PC-3 (cell line): ENCODE results near the gene CCL8.

Experiments
- EZH2 ChIP-seq: fragments of 300-600 bp; sonication (generic); IDR thresholded peaks from one replicate; pipeline ENCODE4 v1.6.1; 2017; ENCODE audit warnings: antibody characterized with exemption, mild to moderate bottlenecking, low read length; ENCODE audit not compliant: unreplicated experiment
- EZH2phosphoT487 ChIP-seq: fragments of 300-600 bp; sonication (generic); IDR thresholded peaks from 2 replicates; pipeline ENCODE4 v1.6.1; 2018; ENCODE audit warnings: mild to moderate bottlenecking, antibody characterized with exemption, low read length, borderline replicate concordance
- TF ChIP-seq, protein P1 (sequence below): fragments of 300-600 bp; sonication (generic); conservative IDR thresholded peaks from 2 replicates; pipeline ENCODE4 v1.5.1; 2017; ENCODE audit warnings: antibody characterized with exemption, low read depth, mild to moderate bottlenecking, low read length

GRCh38 chr17:34365340-34365739 lies 46.1 kb downstream of the CCL8 start:
- TF ChIP-seq, protein P1, sequence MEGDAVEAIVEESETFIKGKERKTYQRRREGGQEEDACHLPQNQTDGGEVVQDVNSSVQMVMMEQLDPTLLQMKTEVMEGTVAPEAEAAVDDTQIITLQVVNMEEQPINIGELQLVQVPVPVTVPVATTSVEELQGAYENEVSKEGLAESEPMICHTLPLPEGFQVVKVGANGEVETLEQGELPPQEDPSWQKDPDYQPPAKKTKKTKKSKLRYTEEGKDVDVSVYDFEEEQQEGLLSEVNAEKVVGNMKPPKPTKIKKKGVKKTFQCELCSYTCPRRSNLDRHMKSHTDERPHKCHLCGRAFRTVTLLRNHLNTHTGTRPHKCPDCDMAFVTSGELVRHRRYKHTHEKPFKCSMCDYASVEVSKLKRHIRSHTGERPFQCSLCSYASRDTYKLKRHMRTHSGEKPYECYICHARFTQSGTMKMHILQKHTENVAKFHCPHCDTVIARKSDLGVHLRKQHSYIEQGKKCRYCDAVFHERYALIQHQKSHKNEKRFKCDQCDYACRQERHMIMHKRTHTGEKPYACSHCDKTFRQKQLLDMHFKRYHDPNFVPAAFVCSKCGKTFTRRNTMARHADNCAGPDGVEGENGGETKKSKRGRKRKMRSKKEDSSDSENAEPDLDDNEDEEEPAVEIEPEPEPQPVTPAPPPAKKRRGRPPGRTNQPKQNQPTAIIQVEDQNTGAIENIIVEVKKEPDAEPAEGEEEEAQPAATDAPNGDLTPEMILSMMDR = no peak
- TF ChIP-seq EZH2 (no peak), EZH2phosphoT487 (no peak)
